ENCODE data around the gene NPLOC4. TPM values are rescaled to one million over a fixed set of nuclear protein-coding genes. Genes with fewer than 3 reads are reported as not detected.
"Not testable (repeated sequence)": the region's sequence is repeated elsewhere in the genome, so short reads cannot be mapped to it uniquely, and the experiment has no call there.

Gene NPLOC4
- total RNA-seq, result 107 TPM
- long read RNA-seq, full-length matches to known transcripts, result 75 of 190 reads
- long read RNA-seq, partial matches to known transcripts, result 4 of 190 reads
- long read RNA-seq, other reads (novel, unspliced or antisense), result 111 of 190 reads

- intact Hi-C loops (cut with DNase I), result loop anchor here (2.0 kb wide), 1 partner anchor 30 kb away; the partner anchor contains the start of genes CCDC137 and OXLD1
- DNase-seq (ENCODE audit: low spot score), result peak; percentile 95
Measured at GRCh38 chr17:81636505-81637288, at the start of gene NPLOC4, which contains the start of gene TSPAN10. Gene NPLOC4 (minus strand): TSS chr17:81637112. CDS start chr17:81636930, 182 bp downstream. Gene TSPAN10 (plus strand): TSS chr17:81637196. CDS start chr17:81642413, 5,217 bp downstream.

- intact Hi-C loops (cut with DNase I), result no loop called here
- no peak for DNase-seq (ENCODE audit: low spot score)
Measured at GRCh38 chr17:81686614-81687013, 49.7 kb upstream of the NPLOC4 start.

- no peak for DNase-seq (ENCODE audit: low spot score)
- intact Hi-C loops (cut with DNase I), result no loop called here
Measured at GRCh38 chr17:81685108-81685507, 48.2 kb upstream of the NPLOC4 start.

- intact Hi-C loops (cut with DNase I), result no loop called here
- DNase-seq (ENCODE audit: low spot score), result no peak
Measured at GRCh38 chr17:81684442-81684911, 47.6 kb upstream of the NPLOC4 start.

- intact Hi-C loops (cut with DNase I), result loop anchor here (2.0 kb wide), 1 partner anchor 19 kb away; the partner anchor contains the start of gene MRPL12
- peak; percentile 99 for DNase-seq (ENCODE audit: low spot score)
Measured at GRCh38 chr17:81683584-81684441, 46.9 kb upstream of the NPLOC4 start, which contains the start of the genes ARL16 and HGS. Gene ARL16 (minus strand): TSS chr17:81683797. CDS start chr17:81683753, 44 bp downstream. Gene HGS (plus strand): TSS chr17:81684011. CDS start chr17:81684067, 56 bp downstream.

GRCh38 chr17:81683208-81683583 is 46.3 kb upstream of the NPLOC4 start:
- DNase-seq (ENCODE audit: low spot score), result no peak
- intact Hi-C loops (cut with DNase I), result loop anchor here (2.0 kb wide), 1 partner anchor 20 kb away; the partner anchor contains the start of gene MRPL12

- DNase-seq (ENCODE audit: low spot score), result no peak
- intact Hi-C loops (cut with DNase I), result loop anchor here (2.0 kb wide), 1 partner anchor 20 kb away; the partner anchor contains the start of gene MRPL12
Measured at GRCh38 chr17:81682565-81683207, 45.8 kb upstream of the NPLOC4 start.

GRCh38 chr17:81681672-81682071 is 44.8 kb upstream of the NPLOC4 start:
- DNase-seq (ENCODE audit: low spot score), result no peak
- intact Hi-C loops (cut with DNase I), result loop anchor here (2.0 kb wide), 1 partner anchor 21 kb away; the partner anchor contains the start of gene MRPL12

GRCh38 chr17:81680150-81680549 is 43.2 kb upstream of the NPLOC4 start:
- intact Hi-C loops (cut with DNase I), result no loop called here
- DNase-seq (ENCODE audit: low spot score), result no peak

GRCh38 chr17:81676906-81677305 is 40.0 kb upstream of the NPLOC4 start:
- no peak for DNase-seq (ENCODE audit: low spot score)
- intact Hi-C loops (cut with DNase I), result no loop called here

- DNase-seq (ENCODE audit: low spot score); intact Hi-C loops (cut with DNase I): not testable (repeated sequence)
Measured at GRCh38 chr17:81675515-81676221, 38.8 kb upstream of the NPLOC4 start.

GRCh38 chr17:81673561-81674258 is 36.8 kb upstream of the NPLOC4 start:
- no peak for DNase-seq (ENCODE audit: low spot score)

GRCh38 chr17:81672954-81673353 is 36.0 kb upstream of the NPLOC4 start:
- no peak for DNase-seq (ENCODE audit: low spot score)
- intact Hi-C loops (cut with DNase I), result no loop called here

More at GRCh38 chr17:81673561-81674258, 36.8 kb upstream of the NPLOC4 start:
- intact Hi-C loops (cut with DNase I), result no loop called here

- DNase-seq (ENCODE audit: low spot score), result no peak
- intact Hi-C loops (cut with DNase I), result no loop called here
Measured at GRCh38 chr17:81672504-81672903, 35.6 kb upstream of the NPLOC4 start.

- intact Hi-C loops (cut with DNase I), result loop anchor here (2.0 kb wide), 1 partner anchor 31 kb away; the partner anchor contains the start of genes NPLOC4 and TSPAN10
- no peak for DNase-seq (ENCODE audit: low spot score)
Measured at GRCh38 chr17:81667754-81668153, 30.8 kb upstream of the NPLOC4 start.

- intact Hi-C loops (cut with DNase I), result loop anchor here (2.0 kb wide), 1 partner anchor 30 kb away; the partner anchor contains the start of genes NPLOC4 and TSPAN10
Measured at GRCh38 chr17:81666342-81667191, 29.7 kb upstream of the NPLOC4 start, which contains the start of the genes CCDC137 and OXLD1. Gene CCDC137 (plus strand): TSS chr17:81666737. CDS start chr17:81666767, 30 bp downstream. Gene OXLD1 (minus strand): TSS chr17:81666605. CDS start chr17:81666577, 28 bp downstream.

GRCh38 chr17:81666092-81666341 is 29.1 kb upstream of the NPLOC4 start:
- intact Hi-C loops (cut with DNase I), result loop anchor here (2.0 kb wide), 1 partner anchor 29 kb away; the partner anchor contains the start of genes NPLOC4 and TSPAN10
- no peak for DNase-seq (ENCODE audit: low spot score)

More at GRCh38 chr17:81666342-81667191, 29.7 kb upstream of the NPLOC4 start, which contains the start of the genes CCDC137 and OXLD1:
- peak; percentile 97 for DNase-seq (ENCODE audit: low spot score)
